Non-pigmented ciliary epithelial cell (primary cell): Measurements from ENCODE around the gene ZMYM2.

Experiments used
- DNase-seq: peaks from one replicate; pipeline ENCODE4 v3.0.0-alpha.2; 2010; ENCODE audit warnings: low read depth

ZMYM2 gene

DNA sequence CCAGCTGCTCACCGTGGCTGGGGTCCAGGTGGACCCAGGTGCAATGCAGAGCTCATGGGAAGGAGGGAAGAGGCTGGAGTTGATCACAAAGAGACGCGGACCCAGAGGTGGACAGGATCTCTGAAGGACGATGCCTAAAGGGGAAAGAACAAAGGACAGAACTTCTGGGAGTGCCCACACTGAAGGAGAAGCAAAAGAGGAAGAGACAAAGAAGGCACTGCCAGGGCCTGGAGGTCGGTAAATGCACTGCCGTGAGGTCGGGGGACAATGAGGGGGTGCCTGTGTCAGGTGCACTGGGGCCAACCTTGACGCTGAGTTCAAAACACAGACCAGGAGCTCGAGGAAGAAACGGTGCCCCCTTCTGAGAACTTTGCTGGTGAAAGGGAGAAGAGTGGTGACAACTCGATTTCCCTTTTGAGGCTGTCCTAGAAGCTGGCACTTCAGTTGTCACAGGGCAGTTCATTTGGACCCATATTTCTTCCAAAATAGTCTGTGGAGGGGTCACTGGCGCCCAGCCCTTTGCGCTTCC is 146.7 kb downstream of the ZMYM2 start:
- DNase-seq, result no peak

DNA sequence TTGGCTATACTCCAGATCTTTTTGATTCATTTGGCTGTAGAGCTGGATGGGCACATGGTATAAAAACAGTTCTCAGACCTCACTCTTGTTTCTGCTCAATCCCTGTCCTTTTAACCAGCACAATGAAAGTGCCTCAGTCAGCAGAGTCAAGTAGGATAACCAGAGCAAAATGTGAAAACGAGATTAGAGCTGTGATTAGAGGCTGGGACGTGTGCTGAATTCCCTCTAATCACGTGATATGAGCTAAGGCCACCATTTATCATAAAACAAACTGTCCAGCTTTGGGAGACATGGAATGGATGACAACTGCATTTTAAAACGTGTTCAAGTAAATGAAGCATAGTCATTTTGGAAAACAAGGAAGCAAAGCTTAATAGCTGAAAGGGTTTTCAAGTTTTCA is 148.2 kb downstream of the ZMYM2 start:
- DNase-seq, result no peak

- DNase-seq, result no peak
These were observed 150.5 kb downstream of the ZMYM2 start for GRCh38 chr13:20109037-20109436.

DNA sequence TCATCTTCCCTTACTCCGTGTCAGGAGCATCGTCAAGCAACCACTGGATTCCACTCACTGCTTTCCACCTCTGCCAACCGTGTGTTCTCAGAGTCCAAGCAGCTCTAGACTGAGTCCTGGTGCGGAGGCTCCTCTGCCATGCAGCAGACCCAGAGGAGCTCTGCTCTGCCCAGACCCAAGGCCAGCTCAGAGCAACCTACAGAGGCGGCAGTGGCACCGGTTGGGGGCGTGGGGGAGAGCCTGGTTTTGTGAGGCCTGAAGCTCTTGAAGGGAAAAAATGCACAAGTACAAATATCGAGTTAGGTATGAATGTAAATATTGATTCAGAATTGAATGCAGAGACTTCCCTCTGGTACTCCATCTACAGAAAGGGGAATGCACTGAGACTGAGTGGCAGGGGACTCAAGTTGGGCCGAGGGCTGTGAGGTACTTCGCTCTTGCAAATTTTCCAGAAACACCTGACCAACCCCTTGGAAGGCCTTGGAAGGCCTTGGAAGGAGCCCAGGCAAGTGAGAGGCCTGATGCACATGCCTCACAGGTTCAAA is 155.6 kb downstream of the ZMYM2 start:
- DNase-seq, result no peak

GRCh38 chr13:20116213-20116612 is 157.7 kb downstream of the ZMYM2 start:
- no peak for DNase-seq

DNA sequence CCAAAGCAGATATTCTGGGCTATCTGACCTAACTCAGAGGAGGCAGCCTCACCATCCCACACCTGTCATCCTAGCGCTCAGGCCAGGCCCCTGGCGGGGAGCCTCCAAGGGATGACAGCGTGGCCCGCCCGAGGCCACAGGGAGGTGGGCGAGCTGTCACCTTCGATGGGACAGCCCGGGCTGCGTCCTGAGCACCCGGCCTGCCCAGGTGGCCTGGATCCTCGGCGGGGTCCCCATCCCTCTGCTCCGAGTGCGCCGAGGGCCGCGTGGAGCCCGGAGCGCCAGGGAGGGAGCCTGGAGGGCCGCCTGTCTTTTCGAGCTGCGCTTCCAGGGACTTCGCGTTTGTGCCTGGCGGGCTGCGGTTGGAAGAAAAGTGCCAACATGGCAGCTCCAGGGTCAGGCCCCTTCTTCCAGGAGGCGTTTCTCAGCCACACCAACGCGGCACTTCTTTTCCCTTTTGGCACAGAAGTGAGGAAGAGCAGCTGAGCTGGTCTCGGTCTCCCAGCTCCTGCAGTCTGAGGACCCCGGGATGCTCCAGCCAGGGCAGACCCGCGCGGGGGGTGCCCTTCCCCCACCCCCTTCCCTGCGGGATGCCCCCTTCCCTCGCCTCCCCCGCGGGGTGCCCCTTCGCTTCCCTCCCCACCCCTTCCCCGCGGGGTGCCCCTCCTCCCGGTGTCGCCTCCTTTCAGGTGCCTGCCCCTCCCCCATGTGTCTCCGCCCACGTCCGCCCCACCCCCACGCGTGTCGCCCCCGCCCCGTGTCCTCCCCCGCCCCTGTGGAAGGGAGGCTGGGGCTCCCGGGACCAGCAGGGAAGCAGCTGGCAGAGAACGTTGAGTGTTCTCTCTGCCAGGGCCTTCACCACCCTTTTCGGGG is 160.0 kb downstream of the ZMYM2 start:
- no peak for DNase-seq

GRCh38 chr13:20119960-20120359 is 161.4 kb downstream of the ZMYM2 start:
- no peak for DNase-seq

DNA sequence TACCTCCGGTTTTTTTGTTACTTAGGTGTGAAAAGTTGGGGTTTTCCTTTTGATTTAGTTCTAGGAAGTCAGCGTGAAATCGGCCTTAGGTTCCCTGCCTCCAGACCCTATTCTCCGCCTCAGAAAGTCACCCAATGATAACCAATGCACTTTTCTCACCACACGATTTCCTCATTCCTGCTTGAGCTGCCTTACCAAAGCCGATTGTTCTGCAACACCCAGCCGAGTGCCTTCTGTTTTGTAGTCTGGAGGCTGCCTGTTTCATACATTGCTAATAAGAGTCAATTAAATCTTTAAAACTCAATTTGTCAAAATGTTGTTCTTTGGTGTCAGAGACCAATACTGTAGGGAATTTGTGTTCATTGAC is 162.6 kb downstream of the ZMYM2 start:
- DNase-seq, result no peak

- DNase-seq, result no peak
These were observed 165.8 kb downstream of the ZMYM2 start for GRCh38 chr13:20124303-20124702.

DNA sequence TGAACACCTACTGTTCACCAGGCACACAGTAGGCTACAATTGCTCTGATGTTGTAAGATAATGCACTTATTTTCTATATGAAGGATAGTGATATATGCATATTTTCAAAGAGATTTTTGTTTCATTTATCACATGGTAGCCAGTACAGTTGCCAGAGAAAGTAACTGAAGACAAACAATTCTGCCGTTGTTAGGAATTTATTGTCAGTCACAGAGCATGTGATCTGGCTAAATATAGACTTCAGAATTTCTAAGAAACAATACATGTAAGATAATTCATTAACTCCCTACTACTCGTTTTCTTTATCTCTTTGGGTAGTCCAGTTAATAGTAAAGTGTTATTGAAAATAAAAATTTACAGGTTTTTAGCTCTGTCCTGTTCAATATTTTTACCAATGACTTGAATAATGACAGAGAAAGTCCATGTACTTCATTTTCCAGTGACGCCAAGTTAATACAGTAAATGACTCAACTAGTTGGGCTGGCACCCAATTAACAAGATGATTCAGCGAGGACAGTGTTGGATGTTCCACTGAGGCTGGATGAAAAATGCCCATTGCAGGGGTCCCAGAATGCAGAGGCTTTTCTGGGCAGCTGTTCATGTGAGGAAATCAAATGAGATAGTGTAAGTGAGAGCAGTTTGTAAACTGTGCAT is 166.7 kb downstream of the ZMYM2 start:
- DNase-seq, result no peak

- no peak for DNase-seq
These were observed 167.2 kb downstream of the ZMYM2 start for GRCh38 chr13:20125783-20126165.

- DNase-seq, result no peak
These were observed 168.2 kb downstream of the ZMYM2 start for GRCh38 chr13:20126541-20127261.

DNA sequence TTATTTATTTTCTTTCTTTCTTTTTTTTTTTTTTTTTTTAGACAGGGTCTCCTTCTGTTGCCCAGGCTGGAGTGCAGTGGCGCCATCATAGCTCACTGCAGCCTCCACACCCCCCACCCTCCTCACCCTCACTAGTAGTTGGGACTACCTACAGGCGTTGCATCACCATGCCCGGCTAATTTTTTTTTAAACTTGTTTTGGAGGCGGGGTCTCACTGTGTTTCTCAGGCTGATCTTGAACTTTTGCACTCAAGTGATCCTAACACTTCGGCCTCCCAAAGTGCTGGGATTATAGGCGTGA is 168.7 kb downstream of the ZMYM2 start:
- no peak for DNase-seq

DNA sequence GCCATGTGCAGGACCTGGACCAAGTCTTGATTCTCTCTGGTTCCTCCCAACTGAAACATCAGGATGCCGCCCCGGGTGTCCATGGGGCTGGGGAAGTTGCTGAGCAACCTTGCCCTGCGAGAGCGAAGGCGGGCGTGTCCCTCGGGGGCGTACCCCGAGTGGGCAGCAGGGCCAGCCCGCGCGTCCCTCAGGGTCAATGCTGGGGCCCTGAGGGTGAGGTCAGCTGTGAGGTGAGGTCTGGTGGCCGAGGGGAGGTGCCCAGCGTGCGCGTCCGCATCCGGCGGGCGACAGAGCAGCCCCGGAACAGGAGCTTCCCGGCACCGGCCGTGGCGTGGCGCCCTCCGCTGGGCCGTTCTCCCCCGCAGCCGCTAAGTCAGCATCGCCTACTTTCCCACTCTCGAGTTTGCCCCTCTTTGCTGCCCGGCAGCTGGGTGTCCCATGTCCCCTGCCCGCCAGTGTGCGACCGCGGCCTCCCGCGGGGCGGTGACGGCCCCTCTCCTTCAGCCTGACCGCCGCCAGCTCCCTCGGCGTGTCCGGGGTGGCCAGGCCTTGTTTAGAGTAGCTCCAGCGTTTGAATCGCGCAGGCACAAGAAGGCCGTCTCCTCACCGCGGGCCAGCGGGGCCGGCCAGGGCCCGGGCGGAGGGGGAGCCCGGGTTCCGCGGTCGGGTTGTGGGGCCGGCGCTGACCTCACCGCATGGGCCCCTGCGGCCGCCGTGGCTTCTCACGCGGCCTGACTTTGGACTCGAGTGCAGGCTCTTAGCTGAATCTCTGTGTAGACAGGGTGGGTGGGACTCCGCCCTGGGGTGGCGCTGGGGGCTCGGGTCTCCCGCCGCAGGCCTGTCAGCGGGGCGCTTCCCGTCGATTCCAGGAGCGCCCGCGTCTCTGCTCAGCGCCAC is 169.3 kb downstream of the ZMYM2 start:
- no peak for DNase-seq

GRCh38 chr13:20128459-20128931 is 170.0 kb downstream of the ZMYM2 start:
- DNase-seq, result no peak

DNA sequence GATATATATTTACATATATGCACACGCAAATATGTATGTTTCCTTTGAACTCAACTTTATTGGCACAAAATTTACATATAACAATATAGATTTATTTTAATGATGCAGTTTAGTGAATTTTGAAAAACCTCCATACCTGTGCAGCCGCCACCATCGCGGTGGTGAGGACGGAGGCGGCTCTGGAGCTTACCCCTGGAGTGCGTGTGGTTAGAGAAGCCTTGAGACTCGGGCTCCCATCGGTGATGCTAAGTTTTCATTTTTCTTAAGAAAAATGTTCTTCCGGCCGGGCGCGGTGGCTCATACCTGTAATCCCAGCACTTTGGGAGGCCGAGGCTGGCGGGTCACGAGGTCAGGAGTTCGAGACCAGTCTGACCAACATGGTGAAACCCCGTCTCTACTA is 170.5 kb downstream of the ZMYM2 start:
- DNase-seq, result no peak

DNA sequence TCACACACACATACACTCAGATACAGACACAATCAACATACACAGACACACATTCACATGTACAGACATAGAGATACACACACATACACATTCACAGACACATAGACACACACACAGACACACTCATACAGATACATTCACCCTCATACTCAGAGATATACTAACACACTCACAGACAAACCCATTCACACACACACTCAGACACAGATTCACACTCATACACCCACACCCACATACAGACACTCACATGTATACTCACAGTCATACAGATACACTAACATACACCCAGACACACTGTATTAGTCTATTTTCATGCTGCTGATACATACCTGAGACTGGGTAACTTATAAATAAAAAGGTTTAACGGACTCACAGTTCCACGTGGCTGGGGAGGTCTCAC is 171.5 kb downstream of the ZMYM2 start:
- no peak for DNase-seq

GRCh38 chr13:20130652-20131051 is 172.1 kb downstream of the ZMYM2 start:
- DNase-seq, result no peak

DNA sequence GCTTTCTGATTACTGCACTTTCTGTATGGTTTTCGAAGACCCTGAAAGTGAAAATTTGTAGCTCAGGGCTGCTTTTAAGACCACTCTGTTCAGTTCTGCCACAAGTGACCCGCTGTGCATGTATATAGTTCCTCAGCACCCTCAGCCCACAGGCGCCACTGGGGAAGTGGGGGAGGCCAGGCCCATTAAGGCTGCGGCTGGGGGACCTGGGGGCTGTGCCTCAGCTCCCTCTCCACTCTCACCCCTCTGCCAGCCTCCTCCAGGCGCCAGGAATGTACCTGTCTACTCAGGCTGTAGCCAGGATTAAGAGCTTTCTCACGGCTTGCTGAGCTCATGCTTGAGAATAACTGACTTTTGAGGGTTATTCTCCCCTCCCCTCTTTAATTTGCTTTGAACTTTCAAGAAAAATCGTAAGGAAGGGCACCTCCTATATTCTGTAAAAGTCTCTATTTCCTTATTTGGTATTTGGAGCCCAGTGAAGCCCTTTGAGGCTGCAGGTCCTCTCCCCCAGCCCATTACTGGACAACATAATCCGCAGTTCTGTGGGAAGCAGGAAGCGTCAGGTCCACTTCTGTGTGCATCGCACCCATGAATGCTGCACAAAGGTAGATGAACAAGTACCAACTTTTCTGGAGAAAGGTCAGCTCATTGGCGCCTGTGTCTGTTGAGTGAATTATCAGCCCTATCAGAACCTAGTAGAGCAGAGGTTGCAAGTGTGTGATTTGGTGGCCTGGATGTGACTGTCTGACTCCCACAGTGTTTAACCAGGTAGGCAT is 172.7 kb downstream of the ZMYM2 start:
- no peak for DNase-seq

- no peak for DNase-seq
These were observed 173.6 kb downstream of the ZMYM2 start for GRCh38 chr13:20132052-20132634.
